ENCODE measurements around the gene ZFP30. TPM values are rescaled to one million over a fixed set of nuclear protein-coding genes. Genes with fewer than 3 reads are reported as not detected.
A peak's percentile ranks its signal among the peaks of the same experiment; 100 is the strongest.

ZFP30 gene
- total RNA-seq (15.5 TPM), polyA plus RNA-seq (ENCODE audit: insufficient read depth, low read depth, low replicate concordance) (3.0 TPM)
- long read RNA-seq, donor 1, result 0 reads
- long read RNA-seq, donor 2, result 0 reads
- long read RNA-seq, donor 3, result 0 reads
- long read RNA-seq, donor 4, result 0 reads
- long read RNA-seq, donor 5, result 0 reads
- long read RNA-seq, donor 6, result 0 reads
- long read RNA-seq, donor 7, partial matches to known transcripts, result 0 of 1 reads
- long read RNA-seq, donor 7, other reads (novel, unspliced or antisense), result 1 of 1 reads
- long read RNA-seq, donor 8, result 0 reads
- long read RNA-seq, donor 9, result 0 reads
- long read RNA-seq, donor 10, result 0 reads

GRCh38 chr19:37655301-37655688 is at the start of gene ZFP30:
Gene ZFP30 (minus strand): TSS chr19:37655465. CDS start chr19:37647822, 7,643 bp downstream.
- H3K9ac ChIP-seq (ENCODE audit: low read length in 3 of 3), result peak within 1 kb of the TSS; percentile 70 to 80 (median 71)
- H3K27ac ChIP-seq (ENCODE audit: low read depth in 2 of 2, low read length in 2 of 2), result peak within 1 kb of the TSS; percentile 90 to 94
- intact Hi-C loops (cut with DNase I), result no loop called here
- H3K4me1 ChIP-seq (ENCODE audit: control insufficient read depth in 2 of 3, insufficient read depth in 2 of 3, low read depth in 1 of 3, low read length in 3 of 3), result peaks cover 0 to 4% (median 2%) of the 10 kb centered on the region in 3 donors
- FAIRE-seq (no peak), DNase-seq (peak; percentile 92 to 96 (median 95))
- peak within 1 kb of the TSS; percentile 61 to 93 (median 91) for H3K4me3 ChIP-seq (ENCODE audit: low read length in 3 of 3)
- no peaks in the 10 kb centered on the region for H3K27me3 ChIP-seq (ENCODE audit: control insufficient read depth, insufficient read depth, low read length)
- H3K9me3 ChIP-seq (ENCODE audit: control insufficient read depth in 2 of 3, insufficient read depth in 1 of 3, low read length in 3 of 3), result no peaks in the 10 kb centered on the region
- TF ChIP-seq CTCF (IDR thresholded peaks at IDR 0.05; ENCODE audit: borderline replicate concordance, extremely low read depth, insufficient read depth), result no peak
- no peaks in the 10 kb centered on the region for H3K36me3 ChIP-seq (ENCODE audit: control insufficient read depth in 2 of 3, insufficient read depth in 3 of 3, low read length in 3 of 3)

GRCh38 chr19:37699057-37699456 is 43.8 kb upstream of the ZFP30 start:
- Histone ChIP-seq H3K4me3 (ENCODE audit: low read length in 3 of 3) (no peak overlapping the region), H3K27ac (ENCODE audit: low read depth in 2 of 2, low read length in 2 of 2) (no peak overlapping the region), H3K27me3 (ENCODE audit: control insufficient read depth, insufficient read depth, low read length) (no peaks in the 10 kb centered on the region), H3K36me3 (ENCODE audit: control insufficient read depth in 2 of 3, insufficient read depth in 3 of 3, low read length in 3 of 3) (peaks cover 5 to 18% (median 8%) of the 10 kb centered on the region in 3 donors), H3K4me1 (ENCODE audit: control insufficient read depth in 2 of 3, insufficient read depth in 2 of 3, low read depth in 1 of 3, low read length in 3 of 3) (no peaks in the 10 kb centered on the region), H3K9ac (ENCODE audit: low read length in 3 of 3) (no peak overlapping the region), H3K9me3 (ENCODE audit: control insufficient read depth in 2 of 3, insufficient read depth in 1 of 3, low read length in 3 of 3) (peaks cover 0 to 13% (median 0%) of the 10 kb centered on the region in 3 donors)
- no peak for DNase-seq
- FAIRE-seq, result no peak
- intact Hi-C loops (cut with DNase I), result no loop called here
- TF ChIP-seq CTCF (IDR thresholded peaks at IDR 0.05; ENCODE audit: borderline replicate concordance, extremely low read depth, insufficient read depth), result no peak

GRCh38 chr19:37698216-37698615 is 43.0 kb upstream of the ZFP30 start:
- Histone ChIP-seq H3K36me3 (ENCODE audit: control insufficient read depth in 2 of 3, insufficient read depth in 3 of 3, low read length in 3 of 3) (peaks cover 5 to 18% (median 8%) of the 10 kb centered on the region in 3 donors), H3K9me3 (ENCODE audit: control insufficient read depth in 2 of 3, insufficient read depth in 1 of 3, low read length in 3 of 3) (peaks cover 0 to 13% (median 0%) of the 10 kb centered on the region in 3 donors), H3K27me3 (ENCODE audit: control insufficient read depth, insufficient read depth, low read length) (no peaks in the 10 kb centered on the region), H3K27ac (ENCODE audit: low read depth in 2 of 2, low read length in 2 of 2) (no peak overlapping the region), H3K9ac (ENCODE audit: low read length in 3 of 3) (no peak overlapping the region), H3K4me3 (ENCODE audit: low read length in 3 of 3) (no peak overlapping the region), H3K4me1 (ENCODE audit: control insufficient read depth in 2 of 3, insufficient read depth in 2 of 3, low read depth in 1 of 3, low read length in 3 of 3) (no peaks in the 10 kb centered on the region)
- FAIRE-seq, result no peak
- no peak for DNase-seq
- intact Hi-C loops (cut with DNase I), result no loop called here
- no peak for TF ChIP-seq CTCF (IDR thresholded peaks at IDR 0.05; ENCODE audit: borderline replicate concordance, extremely low read depth, insufficient read depth)
